Stimulated activated CD8-positive, alpha-beta memory T cell treated with anti-CD3 and anti-CD28 coated beads, Interleukin-7, amount 100 ng/mL, for 48 hours (primary cell): ENCODE data around the gene KIAA1210.
"Not testable (repeated sequence)": the region's sequence is repeated elsewhere in the genome, so short reads cannot be mapped to it uniquely, and the experiment has no call there.

ENCODE experiments used
- DNase-seq, 2 donors: peaks; one replicate each; pipeline ENCODE4 v3.0.0-alpha.2; 2020; ENCODE audit warnings: low read depth in 1 of 2; ENCODE audit errors: extremely low read depth in 1 of 2

The KIAA1210 gene

DNA sequence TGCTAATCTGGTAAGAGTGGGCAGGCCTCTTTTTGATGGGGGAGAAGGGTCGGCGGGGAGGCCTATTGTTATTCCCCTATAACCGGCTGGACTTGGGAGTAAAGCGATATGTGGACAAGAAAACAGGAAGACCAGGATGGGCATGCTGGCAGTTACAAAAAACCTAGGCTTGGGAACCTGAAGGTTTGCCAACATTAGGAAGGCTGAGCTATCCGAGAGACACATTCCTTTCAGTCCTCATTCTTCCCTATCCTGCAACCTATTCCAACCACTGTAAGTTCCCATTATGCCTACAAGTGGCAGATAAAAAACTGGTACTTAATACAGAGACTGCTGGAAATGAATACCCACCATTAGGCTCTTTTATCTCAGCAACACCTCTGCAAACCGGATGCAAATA, 87.2 kb downstream of the KIAA1210 start:
- DNase-seq, result no peak

DNA sequence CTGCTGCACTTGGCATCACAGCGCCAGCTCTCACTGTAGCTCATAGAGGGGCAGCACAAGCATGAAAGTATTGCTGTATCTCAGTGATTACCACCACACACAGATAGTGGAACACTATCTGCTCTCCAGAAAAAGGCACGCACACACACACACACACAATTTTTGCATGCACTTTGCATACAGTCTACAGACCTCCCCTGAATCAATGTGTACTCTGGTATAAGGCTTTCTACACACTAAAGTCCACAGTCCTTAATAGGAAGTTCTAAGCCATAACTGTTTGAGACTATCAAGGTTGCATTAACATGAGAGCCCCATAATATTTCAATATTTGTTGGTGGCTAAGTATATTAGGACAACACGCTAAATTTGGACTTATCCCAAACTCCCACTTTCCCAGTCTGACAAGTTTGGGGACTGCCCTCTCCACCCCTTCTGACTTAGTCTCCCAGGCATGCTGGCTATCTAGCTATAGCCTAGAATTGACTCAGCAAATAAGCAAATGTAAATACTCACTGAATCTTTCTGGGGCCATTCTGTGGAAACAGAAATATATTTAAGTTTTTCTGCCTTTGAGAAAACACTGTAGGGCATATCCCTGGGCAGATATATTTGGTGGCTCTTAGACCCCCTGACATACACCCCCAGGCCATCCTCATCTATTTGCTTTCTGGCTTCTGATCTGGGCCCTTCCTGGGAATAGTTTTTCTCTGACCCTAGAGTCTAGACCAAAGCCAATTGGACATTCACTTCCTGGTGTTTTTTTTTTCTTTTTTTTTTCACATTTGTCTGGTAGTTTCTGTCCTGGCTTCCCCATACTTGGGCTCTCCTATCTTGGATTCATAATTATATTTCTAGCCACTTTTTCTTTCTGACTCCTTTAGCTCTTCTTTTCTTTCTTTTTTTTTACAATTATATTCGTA, 91.2 kb downstream of the KIAA1210 start:
- no peak for DNase-seq

DNA sequence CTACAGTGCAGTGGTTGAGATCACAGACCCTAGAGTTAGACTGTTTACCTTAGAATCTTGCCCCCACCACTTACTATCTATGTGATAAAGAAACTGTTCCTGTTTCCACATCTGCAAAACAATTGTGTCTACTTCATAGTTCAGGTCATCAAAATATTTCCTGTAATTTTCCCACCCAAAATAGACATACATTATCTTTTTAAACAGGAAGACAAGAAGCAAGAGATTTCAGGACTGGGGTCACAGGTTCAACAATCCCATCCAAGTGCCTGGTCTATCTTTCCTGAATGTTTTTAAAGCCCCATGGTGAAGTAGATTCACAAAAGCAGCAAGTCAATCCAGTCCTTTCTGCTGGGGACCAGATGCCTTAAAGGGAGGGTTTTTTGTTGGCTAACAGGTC, 96.6 kb downstream of the KIAA1210 start:
- no peak for DNase-seq

DNA sequence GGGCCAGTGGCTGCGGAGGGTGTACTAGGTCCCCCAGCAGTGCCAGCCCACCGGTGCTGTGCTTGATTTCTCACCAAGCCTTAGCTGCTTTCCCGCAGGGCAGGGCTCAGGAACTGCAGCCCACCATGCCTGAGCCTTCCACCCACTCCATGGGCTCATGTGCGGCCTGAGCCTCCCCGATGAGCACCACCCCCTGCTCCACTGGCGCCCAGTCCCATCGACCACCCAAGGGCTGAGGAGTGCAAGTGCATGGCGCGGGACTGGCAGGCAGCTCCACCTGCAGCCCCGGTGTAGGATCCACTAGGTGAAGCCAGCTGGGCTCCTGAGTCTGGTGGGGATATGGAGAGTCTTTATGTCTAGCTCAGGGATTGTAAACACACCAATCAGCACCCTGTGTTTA, 98.0 kb downstream of the KIAA1210 start:
- not testable (repeated sequence) for DNase-seq

DNA sequence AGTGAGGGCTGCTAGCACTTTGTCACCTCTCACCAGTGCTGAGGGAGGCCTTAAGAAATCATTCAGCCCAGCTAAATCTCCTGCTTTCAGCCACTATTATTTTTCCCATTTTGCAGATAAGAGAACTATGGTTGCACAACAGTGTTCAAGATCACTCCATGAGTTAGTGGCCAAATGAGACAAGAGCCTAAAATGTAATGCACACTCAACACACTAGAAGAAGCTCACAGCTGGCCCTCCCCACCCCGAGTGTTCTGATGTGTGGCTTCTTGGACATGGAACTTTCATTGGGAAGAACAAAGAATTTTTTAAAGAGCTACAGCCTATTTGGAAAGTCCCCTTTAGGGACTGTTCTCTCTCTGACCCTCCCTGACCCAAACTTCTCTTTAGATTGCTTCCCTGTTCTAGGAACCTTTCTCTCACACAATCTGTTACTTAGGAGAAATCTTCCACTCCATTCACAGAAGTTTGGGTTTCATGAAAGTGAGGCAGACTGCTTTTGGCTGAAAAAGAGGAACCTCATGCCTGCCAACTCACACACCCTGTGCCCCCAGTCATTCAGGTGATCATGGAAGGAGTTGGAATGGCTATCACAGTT, 98.8 kb downstream of the KIAA1210 start:
- no peak for DNase-seq
